HCT116 (cell line): ENCODE data around the gene SMIM44. TPM values are rescaled to one million over a fixed set of nuclear protein-coding genes. Genes with fewer than 3 reads are reported as not detected.

Experiments
- ATAC-seq: fragments of 200-7000 bp; cut with Tn5 transposase; 2 replicates; pipeline ENCODE4 v1.9.1; 2020; ENCODE audit warnings: mild to moderate bottlenecking, moderate library complexity
- BruUV-seq: library from RNA; stranded (reverse); fragments of 400-500 nt; replicated peaks from 2 replicates; lab custom pipeline; 2021; lab: Mats Ljungman, UMichigan
- CTCF ChIA-PET: fragments of 300-600 bp; sonication (Branson Sonifier 250); formaldehyde crosslinking; loops from one replicate; lab custom pipeline; 2021; ENCODE audit warnings: antibody characterized with exemption; lab: Charles Lee
- POLR2A ChIA-PET: fragments of 300-600, 350-600 bp; sonication (Branson Sonifier 250); formaldehyde crosslinking; loops from one replicate; lab custom pipeline; 2021; ENCODE audit warnings: antibody characterized with exemption; lab: Charles Lee
- RAD21 ChIA-PET, 2 experiments: fragments of 300-600 bp; sonication (Branson Sonifier 250); formaldehyde crosslinking; loops; one replicate each; lab custom pipeline; 2023; ENCODE audit warnings: low total read pairs in 2 of 2; ENCODE audit not compliant: uncharacterized antibody in 2 of 2, unreplicated experiment in 2 of 2, low non-redundant PET in 1 of 2; lab: Charles Lee
- DNase-seq: peaks from one replicate; pipeline ENCODE4 v3.0.0-alpha.2; 2010; ENCODE audit warnings: low read depth, low spot score
- H2AFZ ChIP-seq: fragments of 200-600 bp; shearing (Covaris generic), sonication (generic); 2 replicates; pipeline ENCODE4 v1.6.1; 2017; ENCODE audit warnings: low read depth, mixed run types, mixed read lengths, antibody characterized with exemption, low read length; ENCODE audit not compliant: poor library complexity, severe bottlenecking
- H3K27ac ChIP-seq: 2 replicates; pipeline ENCODE4 v1.5.1; 2012; ENCODE audit warnings: low read depth, low read length
- H3K27me3 ChIP-seq: fragments of 200-600 bp; sonication (generic); 2 replicates; pipeline ENCODE4 v1.6.1; 2016; ENCODE audit warnings: mixed run types, low read length, mixed read lengths; ENCODE audit not compliant: insufficient read depth
- H3K36me3 ChIP-seq, 2 experiments: fragments of 200-500 bp in 1 of 2; fragments of 200-600 bp in 1 of 2; sonication (Bioruptor generic) in 1 of 2; sonication (generic) in 1 of 2; 2 replicates each; pipeline versions ENCODE4 v1.5.1 to v1.6.1; 2014 to 2016; ENCODE audit warnings: low read length in 2 of 2, inconsistent platforms in 1 of 2, mixed read lengths in 1 of 2, mixed run types in 1 of 2; ENCODE audit not compliant: insufficient read depth in 2 of 2, control insufficient read depth in 1 of 2
- H3K4me1 ChIP-seq, 2 experiments: fragments of 200-600 bp in 1 of 2; sonication (generic) in 1 of 2; 2 replicates each; pipeline versions ENCODE4 v1.5.1 to v1.6.1; 2012 to 2017; ENCODE audit warnings: low read length in 2 of 2, inconsistent platforms in 1 of 2, mild to moderate bottlenecking in 1 of 2, mixed read lengths in 1 of 2, mixed run types in 1 of 2, moderate library complexity in 1 of 2; ENCODE audit not compliant: insufficient read depth in 2 of 2, control insufficient read depth in 1 of 2
- H3K4me2 ChIP-seq: fragments of 200-600 bp; sonication (generic); 2 replicates; pipeline ENCODE4 v1.6.1; 2017; ENCODE audit warnings: mixed run types, low read length, mixed read lengths
- H3K4me3 ChIP-seq, 2 experiments: fragments of 200-600 bp in 1 of 2; sonication (generic) in 1 of 2; replicated peaks in 1 of 2; 2 replicates each; pipeline ENCODE4 v1.5.1; 2011 to 2016; ENCODE audit warnings: low read length in 2 of 2, control low read depth in 1 of 2, low read depth in 1 of 2, mild to moderate bottlenecking in 1 of 2, mixed read lengths in 1 of 2, mixed run types in 1 of 2
- H3K79me2 ChIP-seq: fragments of 200-600 bp; sonication (generic); 2 replicates; pipeline ENCODE4 v1.6.1; 2017; ENCODE audit warnings: mild to moderate bottlenecking, mixed run types, low read length, moderate library complexity, mixed read lengths; ENCODE audit not compliant: insufficient read depth
- H3K9ac ChIP-seq: fragments of 200-600 bp; sonication (generic); 2 replicates; pipeline ENCODE4 v1.6.1; 2016; ENCODE audit warnings: low read length, mixed read lengths
- H3K9me2 ChIP-seq: fragments of 200-600 bp; sonication (generic), shearing (Covaris generic); 2 replicates; pipeline ENCODE4 v1.6.1; 2017; ENCODE audit warnings: mixed run types, mild to moderate bottlenecking, moderate library complexity; ENCODE audit not compliant: insufficient read depth
- H3K9me3 ChIP-seq, 2 experiments: fragments of 200-500 bp in 1 of 2; fragments of 200-600 bp in 1 of 2; sonication (Bioruptor generic) in 1 of 2; sonication (generic) in 1 of 2; 2 replicates each; pipeline ENCODE4 v1.6.1; 2014 to 2017; ENCODE audit warnings: low read length in 2 of 2, mixed read lengths in 2 of 2, inconsistent platforms in 1 of 2, low read depth in 1 of 2, mild to moderate bottlenecking in 1 of 2, mixed run types in 1 of 2, moderate library complexity in 1 of 2; ENCODE audit not compliant: control insufficient read depth in 1 of 2, insufficient read depth in 1 of 2
- H4K20me1 ChIP-seq: fragments of 200-600 bp; sonication (generic), shearing (Covaris generic); 2 replicates; pipeline ENCODE4 v1.6.1; 2017; ENCODE audit warnings: mixed run types, mild to moderate bottlenecking, moderate library complexity; ENCODE audit not compliant: insufficient read depth
- ATF3 ChIP-seq: IDR thresholded peaks from 2 replicates; pipeline ENCODE4 v1.6.1; 2012
- CBX3 ChIP-seq: IDR thresholded peaks from 2 replicates; pipeline ENCODE4 v1.6.1; 2012; ENCODE audit warnings: low read depth
- CTCF ChIP-seq, 3 experiments: fragments of 200-600 bp in 1 of 3; sonication (generic) in 1 of 3; IDR thresholded peaks in 2 of 3; conservative IDR thresholded peaks in 1 of 3; 2 replicates each; pipeline ENCODE4 v1.5.1; 2012 to 2017; ENCODE audit warnings: low read depth in 2 of 3, low read length in 2 of 3, antibody characterized with exemption in 1 of 3, borderline replicate concordance in 1 of 3, control low read depth in 1 of 3, mild to moderate bottlenecking in 1 of 3, mixed read lengths in 1 of 3, mixed run types in 1 of 3, moderate library complexity in 1 of 3; ENCODE audit not compliant: insufficient read depth in 1 of 3
- ELF1 ChIP-seq: IDR thresholded peaks from 2 replicates; pipeline ENCODE4 v1.6.1; 2012; ENCODE audit warnings: low read depth, borderline replicate concordance
- JUND ChIP-seq: IDR thresholded peaks from 2 replicates; pipeline ENCODE4 v1.6.1; 2012
- MAX ChIP-seq: IDR thresholded peaks from 2 replicates; pipeline ENCODE4 v1.6.1; 2012
- POLR2A ChIP-seq: IDR thresholded peaks from 2 replicates; pipeline ENCODE4 v1.7.0; 2011; ENCODE audit warnings: borderline replicate concordance; ENCODE audit not compliant: insufficient read depth, insufficient read length; ENCODE audit errors: extremely low read depth
- SIN3A ChIP-seq: IDR thresholded peaks from 2 replicates; pipeline ENCODE4 v1.6.1; 2012; ENCODE audit warnings: low read depth
- SP1 ChIP-seq: IDR thresholded peaks from 2 replicates; pipeline ENCODE4 v1.6.1; 2012; ENCODE audit warnings: low read depth
- SRF ChIP-seq: IDR thresholded peaks from 2 replicates; pipeline ENCODE4 v1.6.1; 2012; ENCODE audit warnings: low read depth
- ZFX ChIP-seq: fragments of 450-650 bp; IDR thresholded peaks from 2 replicates; pipeline ENCODE4 v1.6.1; 2017
- ZNF274 ChIP-seq: fragments of 200-500 bp; sonication (Bioruptor generic); IDR thresholded peaks from 2 replicates; pipeline ENCODE4 v1.6.1; 2014; ENCODE audit warnings: mild to moderate bottlenecking, low read depth, low read length, inconsistent platforms
- intact Hi-C: fragments of 100-400 bp; cut with micrococcal nuclease; formaldehyde crosslinking; loops from 2 replicates; pipeline ENCODE4 v1.10.0; 2022
- total RNA-seq: library from RNA; stranded (reverse); gene quantifications from one replicate; pipeline ENCODE4 v1.2.1, GENCODE V29; 2021; ENCODE audit not compliant: unreplicated experiment

Gene SMIM44
- total RNA-seq, 1 experiment from 2014 or later: not detected

GRCh38 chr19:3514930-3515329, 31.7 kb upstream of the SMIM44 start:
- no peak overlapping the region for H3K9ac ChIP-seq
- H3K9me3 ChIP-seq: no peaks in the 10 kb centered on the region
- intact Hi-C loops: no loop called here

More at GRCh38 chr19:3514930-3515329, 31.7 kb upstream of the SMIM44 start:
- Histone ChIP-seq H4K20me1 (no peaks in the 10 kb centered on the region), H2AFZ (no peak overlapping the region), H3K4me1 (peaks cover under 1 to 3% of the 10 kb centered on the region in 2 experiments; a peak in 3 of 4 replicates), H3K27ac (no peak overlapping the region), H3K4me2 (no peak overlapping the region), H3K27me3 (no peaks in the 10 kb centered on the region), H3K9me2 (no peaks in the 10 kb centered on the region), H3K79me2 (peaks cover 95% of the 10 kb centered on the region), H3K36me3 (peaks cover 6 to 16% of the 10 kb centered on the region in 2 experiments; a peak in 3 of 4 replicates), H3K4me3 (no peak overlapping the region)
- ChIA-PET RAD21 (no interaction called here), POLR2A (no interaction called here), CTCF (no interaction called here)
- no TSS peak for BruUV-seq
- no peak for ATAC-seq
- DNase-seq: no peak
- TF ChIP-seq ELF1 (no peak), CBX3 (no peak), ATF3 (no peak), SIN3A (no peak), SP1 (no peak), ZFX (no peak), JUND (no peak), MAX (no peak), POLR2A (no peak), CTCF (IDR thresholded peaks at IDR 0.05 in 2 of 3, conservative IDR thresholded peaks at IDR 0.05 in 1 of 3; ENCODE audit: borderline replicate concordance in 1 of 3, insufficient read depth in 1 of 3, low read depth in 2 of 3, low read length in 2 of 3) (no peak), ZNF274 (no peak), SRF (no peak)
